WTC11 (cell line): ENCODE measurements around the gene TAF6.

Source experiments
- CREB1 ChIP-seq: sonication (generic); formaldehyde crosslinking; IDR thresholded peaks from 2 replicates; pipeline ENCODE4 v1.8.0; 2023; ENCODE audit warnings: mild to moderate bottlenecking, missing genetic modification reagents
- CTCF ChIP-seq: fragments of 200-600 bp; IDR thresholded peaks from 2 replicates; pipeline ENCODE4 v1.8.0; 2022; ENCODE audit warnings: antibody characterized with exemption
- E2F1 ChIP-seq: sonication (generic); formaldehyde crosslinking; IDR thresholded peaks from 2 replicates; pipeline ENCODE4 v1.8.0; 2022; ENCODE audit warnings: mild to moderate bottlenecking, missing genetic modification reagents
- ELF4 ChIP-seq: sonication (generic); formaldehyde crosslinking; IDR thresholded peaks from 2 replicates; pipeline ENCODE4 v1.8.1; 2022; ENCODE audit warnings: low read depth, mild to moderate bottlenecking, moderate library complexity, missing genetic modification reagents
- IRF1 ChIP-seq: sonication (generic); formaldehyde crosslinking; IDR thresholded peaks from 2 replicates; pipeline ENCODE4 v1.8.0; 2023; ENCODE audit warnings: missing genetic modification reagents
- MLX ChIP-seq: sonication (generic); formaldehyde crosslinking; IDR thresholded peaks from 2 replicates; pipeline ENCODE4 v1.8.1; 2023; ENCODE audit warnings: mild to moderate bottlenecking, missing genetic modification reagents, moderate library complexity
- NFE2L1 ChIP-seq: sonication (generic); formaldehyde crosslinking; IDR thresholded peaks from 2 replicates; pipeline ENCODE4 v1.8.1; 2023; ENCODE audit warnings: missing genetic modification reagents
- NR2C2 ChIP-seq: sonication (generic); formaldehyde crosslinking; IDR thresholded peaks from 2 replicates; pipeline ENCODE4 v1.8.0; 2022; ENCODE audit warnings: mild to moderate bottlenecking, missing genetic modification reagents
- NR3C1 ChIP-seq: sonication (generic); formaldehyde crosslinking; conservative IDR thresholded peaks from 2 replicates; pipeline ENCODE4 v1.8.1; 2023; ENCODE audit warnings: low read depth, mild to moderate bottlenecking, missing genetic modification reagents
- RORB ChIP-seq: fragments of 250-450 bp; sonication (Bioruptor Pico); IDR thresholded peaks from 2 replicates; pipeline ENCODE4 v1.9.0; 2021; ENCODE audit warnings: mild to moderate bottlenecking
- TEAD4 ChIP-seq: sonication (generic); formaldehyde crosslinking; IDR thresholded peaks from 2 replicates; pipeline ENCODE4 v1.8.0; 2022; ENCODE audit warnings: mild to moderate bottlenecking, missing genetic modification reagents
- USF1 ChIP-seq: sonication (generic); formaldehyde crosslinking; IDR thresholded peaks from 2 replicates; pipeline ENCODE4 v1.8.0; 2022; ENCODE audit warnings: mild to moderate bottlenecking, missing genetic modification reagents
- ZNF671 ChIP-seq: fragments of 250-450 bp; sonication (Bioruptor Pico); IDR thresholded peaks from 2 replicates; pipeline ENCODE4 v1.8.0; 2021; ENCODE audit warnings: mild to moderate bottlenecking
- ZSCAN18 ChIP-seq: fragments of 250-450 bp; sonication (Bioruptor Pico); IDR thresholded peaks from 2 replicates; pipeline ENCODE4 v2.1.2; 2022; ENCODE audit warnings: mild to moderate bottlenecking, moderate library complexity

- TF ChIP-seq CTCF (no peak), NR2C2 (CRISPR knock-in tag) (no peak), TEAD4 (CRISPR knock-in tag) (no peak), USF1 (CRISPR knock-in tag) (no peak), NFE2L1 (CRISPR knock-in tag) (no peak), MLX (no peak), ELF4 (CRISPR knock-in tag) (no peak), RORB (CRISPR knock-in tag) (no peak), NR3C1 (no peak), ZNF671 (no peak), CREB1 (no peak), E2F1 (no peak), ZSCAN18 (CRISPR knock-in tag) (no peak), IRF1 (no peak)
These were observed 13.6 kb downstream of the TAF6 start for GRCh38 chr7:100105534-100105933.
